ENCODE measurements around the gene SEC16B. TPM values are rescaled to one million over a fixed set of nuclear protein-coding genes. Genes with fewer than 3 reads are reported as not detected.

Gene SEC16B
- total RNA-seq, 1 donor: 3.3 TPM

DNA sequence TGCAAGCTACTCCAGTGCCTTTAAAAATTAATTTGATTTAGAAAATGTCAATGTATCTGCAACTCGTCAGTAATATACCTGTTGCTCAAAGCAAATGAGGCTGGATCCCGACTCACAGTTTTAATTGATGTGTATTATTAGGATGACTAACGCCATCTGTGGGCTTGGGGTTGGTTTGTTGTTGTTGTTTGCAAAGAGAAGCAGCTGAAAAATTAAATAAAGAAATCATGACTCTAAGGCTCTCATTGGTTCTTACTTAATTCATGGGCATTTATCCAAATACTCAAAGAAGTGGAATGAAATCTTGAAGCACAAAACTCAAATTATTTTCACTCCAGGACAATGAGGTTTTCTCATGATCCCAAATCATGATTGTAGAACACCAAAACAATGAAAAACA is 46.4 kb downstream of the SEC16B start:
- Histone ChIP-seq H3K9me3 (ENCODE audit: low read depth, low read length) (no peaks in the 10 kb centered on the region), H3K79me2 (ENCODE audit: insufficient read depth, low read length) (no peaks in the 10 kb centered on the region), H4K20me1 (ENCODE audit: insufficient read depth, low read length) (no peaks in the 10 kb centered on the region), H2AFZ (ENCODE audit: low read length) (no peak overlapping the region), H3K4me1 (ENCODE audit: insufficient read depth, low read length) (peaks cover 29% of the 10 kb centered on the region), H3K36me3 (ENCODE audit: insufficient read depth, low read length) (no peaks in the 10 kb centered on the region), H3K4me2 (ENCODE audit: insufficient read depth, low read length) (no peak overlapping the region), H3K27ac (ENCODE audit: low read depth, low read length) (no peak overlapping the region), H3K4me3 (ENCODE audit: insufficient read depth, low read length) (no peak overlapping the region), H3K27me3 (ENCODE audit: insufficient read depth, low read length) (no peaks in the 10 kb centered on the region)
- DNase-seq (ENCODE audit: insufficient read length, low spot score, missing footprints): no peak
- TF ChIP-seq, protein P1, sequence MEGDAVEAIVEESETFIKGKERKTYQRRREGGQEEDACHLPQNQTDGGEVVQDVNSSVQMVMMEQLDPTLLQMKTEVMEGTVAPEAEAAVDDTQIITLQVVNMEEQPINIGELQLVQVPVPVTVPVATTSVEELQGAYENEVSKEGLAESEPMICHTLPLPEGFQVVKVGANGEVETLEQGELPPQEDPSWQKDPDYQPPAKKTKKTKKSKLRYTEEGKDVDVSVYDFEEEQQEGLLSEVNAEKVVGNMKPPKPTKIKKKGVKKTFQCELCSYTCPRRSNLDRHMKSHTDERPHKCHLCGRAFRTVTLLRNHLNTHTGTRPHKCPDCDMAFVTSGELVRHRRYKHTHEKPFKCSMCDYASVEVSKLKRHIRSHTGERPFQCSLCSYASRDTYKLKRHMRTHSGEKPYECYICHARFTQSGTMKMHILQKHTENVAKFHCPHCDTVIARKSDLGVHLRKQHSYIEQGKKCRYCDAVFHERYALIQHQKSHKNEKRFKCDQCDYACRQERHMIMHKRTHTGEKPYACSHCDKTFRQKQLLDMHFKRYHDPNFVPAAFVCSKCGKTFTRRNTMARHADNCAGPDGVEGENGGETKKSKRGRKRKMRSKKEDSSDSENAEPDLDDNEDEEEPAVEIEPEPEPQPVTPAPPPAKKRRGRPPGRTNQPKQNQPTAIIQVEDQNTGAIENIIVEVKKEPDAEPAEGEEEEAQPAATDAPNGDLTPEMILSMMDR (IDR thresholded peaks at IDR 0.05; ENCODE audit: extremely low read depth, low read depth, low read length): no peak

DNA sequence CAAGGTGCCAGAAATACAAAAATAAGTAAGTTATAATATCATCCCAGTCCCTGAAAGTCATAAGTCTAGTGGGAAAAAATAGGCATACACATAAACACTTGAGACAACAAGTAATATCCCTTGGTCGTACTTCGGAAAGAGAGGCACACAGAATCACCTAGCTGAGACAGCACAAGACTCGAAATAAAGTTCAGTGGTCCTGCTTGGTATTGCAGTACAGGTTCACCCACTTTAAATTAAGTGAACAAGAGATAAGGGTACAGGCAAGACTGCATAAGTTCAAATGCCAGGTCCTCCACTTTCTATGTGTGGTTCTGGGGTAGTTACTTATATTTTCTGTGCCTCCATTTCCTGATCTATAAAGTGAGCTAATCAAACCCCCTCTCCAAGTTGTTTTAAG is 47.6 kb downstream of the SEC16B start:
- TF ChIP-seq, protein P1 (IDR thresholded peaks at IDR 0.05; ENCODE audit: extremely low read depth, low read depth, low read length): no peak

DNA sequence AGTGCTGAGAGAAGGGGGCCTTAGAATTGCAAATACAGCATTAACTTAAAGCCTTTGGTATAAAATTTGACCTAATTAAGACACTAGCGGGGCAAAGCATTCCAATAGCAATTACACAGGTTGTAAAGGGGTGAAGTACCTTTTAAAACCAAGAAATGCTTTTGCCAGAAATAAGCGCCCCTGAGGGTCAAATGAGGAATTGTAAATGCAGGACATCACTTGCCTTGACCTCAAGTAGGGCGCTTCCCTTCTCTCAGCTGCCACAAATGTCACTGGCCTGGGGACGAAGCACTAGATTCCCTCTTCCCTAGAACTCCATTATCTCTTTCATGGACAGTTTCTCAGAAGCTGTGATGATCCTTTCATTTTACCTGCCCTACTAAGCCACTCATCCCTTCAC is 48.3 kb downstream of the SEC16B start:
- H3K27me3 ChIP-seq (ENCODE audit: insufficient read depth, low read length): no peaks in the 10 kb centered on the region
- no peak overlapping the region for H3K4me2 ChIP-seq (ENCODE audit: insufficient read depth, low read length)
- H3K27ac ChIP-seq (ENCODE audit: low read depth, low read length): no peak overlapping the region
- H3K9me3 ChIP-seq (ENCODE audit: low read depth, low read length): no peaks in the 10 kb centered on the region
- TF ChIP-seq, protein P1 (IDR thresholded peaks at IDR 0.05; ENCODE audit: extremely low read depth, low read depth, low read length): no peak
- no peaks in the 10 kb centered on the region for H3K79me2 ChIP-seq (ENCODE audit: insufficient read depth, low read length)
- no peak overlapping the region for H3K4me3 ChIP-seq (ENCODE audit: insufficient read depth, low read length)
- no peaks in the 10 kb centered on the region for H3K36me3 ChIP-seq (ENCODE audit: insufficient read depth, low read length)
- H2AFZ ChIP-seq (ENCODE audit: low read length): no peak overlapping the region
- no peaks in the 10 kb centered on the region for H4K20me1 ChIP-seq (ENCODE audit: insufficient read depth, low read length)
- DNase-seq (ENCODE audit: insufficient read length, low spot score, missing footprints): no peak
- peaks cover 12% of the 10 kb centered on the region for H3K4me1 ChIP-seq (ENCODE audit: insufficient read depth, low read length)

More for the DNA sequence above, 47.6 kb downstream of the SEC16B start:
- Histone ChIP-seq H3K27ac (ENCODE audit: low read depth, low read length) (no peak overlapping the region), H3K9me3 (ENCODE audit: low read depth, low read length) (no peaks in the 10 kb centered on the region), H4K20me1 (ENCODE audit: insufficient read depth, low read length) (no peaks in the 10 kb centered on the region), H2AFZ (ENCODE audit: low read length) (no peak overlapping the region), H3K79me2 (ENCODE audit: insufficient read depth, low read length) (no peaks in the 10 kb centered on the region), H3K27me3 (ENCODE audit: insufficient read depth, low read length) (no peaks in the 10 kb centered on the region), H3K4me1 (ENCODE audit: insufficient read depth, low read length) (peaks cover 18% of the 10 kb centered on the region), H3K4me3 (ENCODE audit: insufficient read depth, low read length) (no peak overlapping the region), H3K4me2 (ENCODE audit: insufficient read depth, low read length) (no peak overlapping the region), H3K36me3 (ENCODE audit: insufficient read depth, low read length) (no peaks in the 10 kb centered on the region)
- DNase-seq (ENCODE audit: insufficient read length, low spot score, missing footprints): no peak

DNA sequence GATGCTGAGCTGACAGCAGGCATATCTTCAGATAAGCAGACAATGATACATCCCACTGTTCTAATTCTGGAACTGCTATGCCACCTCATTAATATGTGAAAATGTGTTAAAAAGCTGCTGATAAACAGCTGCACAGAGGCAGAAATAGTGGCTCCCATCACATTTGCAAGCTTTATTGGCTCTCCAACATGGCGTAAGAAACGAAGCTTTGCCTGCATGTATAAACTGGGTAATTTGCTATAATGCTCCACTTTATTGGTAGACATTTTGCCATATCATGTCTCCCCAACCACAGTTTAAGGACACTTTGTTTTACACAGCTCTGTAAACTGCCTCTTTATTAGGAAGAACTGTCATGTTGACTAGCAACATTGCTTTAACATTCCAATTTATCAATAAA is 49.8 kb downstream of the SEC16B start:
- no peak overlapping the region for H3K4me2 ChIP-seq (ENCODE audit: insufficient read depth, low read length)
- no peaks in the 10 kb centered on the region for H3K9me3 ChIP-seq (ENCODE audit: low read depth, low read length)
- TF ChIP-seq, protein P1 (IDR thresholded peaks at IDR 0.05; ENCODE audit: extremely low read depth, low read depth, low read length): no peak
- H3K4me1 ChIP-seq (ENCODE audit: insufficient read depth, low read length): no peaks in the 10 kb centered on the region
- H3K36me3 ChIP-seq (ENCODE audit: insufficient read depth, low read length): no peaks in the 10 kb centered on the region
- H2AFZ ChIP-seq (ENCODE audit: low read length): no peak overlapping the region
- H3K27me3 ChIP-seq (ENCODE audit: insufficient read depth, low read length): no peaks in the 10 kb centered on the region
- DNase-seq (ENCODE audit: insufficient read length, low spot score, missing footprints): no peak
- H3K27ac ChIP-seq (ENCODE audit: low read depth, low read length): no peak overlapping the region
- H3K79me2 ChIP-seq (ENCODE audit: insufficient read depth, low read length): no peaks in the 10 kb centered on the region
- no peak overlapping the region for H3K4me3 ChIP-seq (ENCODE audit: insufficient read depth, low read length)
- no peaks in the 10 kb centered on the region for H4K20me1 ChIP-seq (ENCODE audit: insufficient read depth, low read length)

All from osteoblast (primary cell).